Neural cell (in vitro differentiated cells): ENCODE data around the gene CATSPERD. TPM values are rescaled to one million over a fixed set of nuclear protein-coding genes. Genes with fewer than 3 reads are reported as not detected.

ENCODE experiments used
- H2AFZ ChIP-seq: fragments of 200-600, 300-800 bp; sonication (generic), shearing (Covaris generic); 2 replicates; pipeline ENCODE4 v1.6.0; 2014; ENCODE audit warnings: low read depth, mild to moderate bottlenecking, antibody characterized with exemption, low read length, moderate library complexity
- H3F3A ChIP-seq: fragments of 200-600 bp; shearing (Covaris generic); 2 replicates; pipeline ENCODE4 v1.6.1; 2016; ENCODE audit warnings: mild to moderate bottlenecking, moderate library complexity, mixed read lengths, antibody characterized with exemption, low read length; ENCODE audit not compliant: insufficient read depth, poor library complexity, severe bottlenecking
- H3K27ac ChIP-seq: fragments of 200-600, 300-800 bp; sonication (generic), shearing (Covaris generic); 2 replicates; pipeline ENCODE4 v1.5.1; 2014; ENCODE audit warnings: mild to moderate bottlenecking, low read length, moderate library complexity
- H3K27me3 ChIP-seq: fragments of 300-800, 200-600 bp; sonication (generic), shearing (Covaris generic); 2 replicates; pipeline ENCODE4 v1.6.0; 2014; ENCODE audit warnings: mild to moderate bottlenecking, low read depth, low read length, moderate library complexity; ENCODE audit not compliant: insufficient read depth
- H3K36me3 ChIP-seq: fragments of 300-800, 200-600 bp; sonication (generic), shearing (Covaris generic); 2 replicates; pipeline ENCODE4 v1.5.1; 2014; ENCODE audit warnings: mild to moderate bottlenecking, antibody characterized with exemption, low read length, moderate library complexity; ENCODE audit not compliant: insufficient read depth
- H3K4me2 ChIP-seq: fragments of 300-800, 200-600 bp; sonication (generic), shearing (Covaris generic); 2 replicates; pipeline ENCODE4 v1.6.0; 2014; ENCODE audit warnings: mild to moderate bottlenecking, low read length
- H3K4me3 ChIP-seq: fragments of 300-800, 200-600 bp; sonication (generic), shearing (Covaris generic); 2 replicates; pipeline ENCODE4 v1.5.1; 2014; ENCODE audit warnings: mild to moderate bottlenecking, low read length, moderate library complexity
- H3K79me2 ChIP-seq: fragments of 200-600 bp; shearing (Covaris generic); replicated peaks from 2 replicates; pipeline ENCODE4 v1.6.0; 2014; ENCODE audit warnings: mild to moderate bottlenecking, low read length, moderate library complexity; ENCODE audit not compliant: insufficient read depth
- H3K9ac ChIP-seq: fragments of 300-800, 200-600 bp; sonication (generic), shearing (Covaris generic); 2 replicates; pipeline ENCODE4 v1.6.1; 2016; ENCODE audit warnings: mild to moderate bottlenecking, low read length, mixed read lengths
- H3K9me2 ChIP-seq: fragments of 200-600 bp; shearing (Covaris generic); 2 replicates; pipeline ENCODE4 v1.6.1; 2016; ENCODE audit warnings: mild to moderate bottlenecking, low read length, mixed read lengths; ENCODE audit not compliant: insufficient read depth
- H3K9me3 ChIP-seq: fragments of 200-600, 300-800 bp; sonication (generic), shearing (Covaris generic); 2 replicates; pipeline ENCODE4 v1.6.1; 2016; ENCODE audit warnings: mild to moderate bottlenecking, mixed run types, low read length, moderate library complexity, mixed read lengths
- H4K20me1 ChIP-seq: fragments of 200-600 bp; shearing (Covaris generic); 2 replicates; pipeline ENCODE4 v1.6.1; 2016; ENCODE audit warnings: mild to moderate bottlenecking, mixed run types; ENCODE audit not compliant: insufficient read depth
- EP300 ChIP-seq: fragments of 450-650 bp; conservative IDR thresholded peaks from 2 replicates; pipeline ENCODE4 v1.6.1; 2014; ENCODE audit warnings: antibody characterized with exemption, mild to moderate bottlenecking, moderate library complexity; ENCODE audit not compliant: poor library complexity, severe bottlenecking
- EZH2 ChIP-seq: fragments of 200-600, 300-800 bp; shearing (Covaris generic), sonication (generic); IDR thresholded peaks from 2 replicates; pipeline ENCODE4 v1.6.1; 2014; ENCODE audit warnings: antibody characterized with exemption, low read length, borderline replicate concordance, mild to moderate bottlenecking; ENCODE audit not compliant: insufficient read depth, poor library complexity, severe bottlenecking
- MXI1 ChIP-seq: fragments of 450-650 bp; conservative IDR thresholded peaks from 2 replicates; pipeline ENCODE4 v1.6.1; 2014; ENCODE audit warnings: antibody characterized with exemption, mild to moderate bottlenecking; ENCODE audit not compliant: poor library complexity, severe bottlenecking
- POLR2AphosphoS5 ChIP-seq: IDR thresholded peaks from 2 replicates; pipeline ENCODE4 v1.6.1; 2012
- RAD21 ChIP-seq: fragments of 450-650 bp; conservative IDR thresholded peaks from 2 replicates; pipeline ENCODE4 v1.6.1; 2014; ENCODE audit warnings: antibody characterized with exemption, mild to moderate bottlenecking, moderate library complexity
- SMC3 ChIP-seq: fragments of 450-650 bp; conservative IDR thresholded peaks from 2 replicates; pipeline ENCODE4 v1.6.1; 2014; ENCODE audit warnings: antibody characterized with exemption, mild to moderate bottlenecking, moderate library complexity; ENCODE audit not compliant: poor library complexity
- TAF1 ChIP-seq: IDR thresholded peaks from 2 replicates; pipeline ENCODE4 v1.6.1; 2012; ENCODE audit warnings: low read depth
- polyA plus RNA-seq: library from polyadenylated mRNA; depleted of rRNA; stranded (reverse); fragments of >200 nt; gene quantifications from 2 replicates; pipeline ENCODE4 v1.2.3, GENCODE V29; 2014
- TF ChIP-seq, protein P1 (sequence below): IDR thresholded peaks from 2 replicates; pipeline ENCODE4 v1.6.1; 2012; ENCODE audit warnings: borderline replicate concordance
- TF ChIP-seq, protein P2 (sequence below): fragments of 450-650 bp; IDR thresholded peaks from 2 replicates; pipeline ENCODE4 v1.5.1; 2014; ENCODE audit warnings: antibody characterized with exemption, mild to moderate bottlenecking, moderate library complexity; ENCODE audit not compliant: poor library complexity, severe bottlenecking

CATSPERD gene
- polyA plus RNA-seq, 1 donor from 2014 or later: not detected

DNA sequence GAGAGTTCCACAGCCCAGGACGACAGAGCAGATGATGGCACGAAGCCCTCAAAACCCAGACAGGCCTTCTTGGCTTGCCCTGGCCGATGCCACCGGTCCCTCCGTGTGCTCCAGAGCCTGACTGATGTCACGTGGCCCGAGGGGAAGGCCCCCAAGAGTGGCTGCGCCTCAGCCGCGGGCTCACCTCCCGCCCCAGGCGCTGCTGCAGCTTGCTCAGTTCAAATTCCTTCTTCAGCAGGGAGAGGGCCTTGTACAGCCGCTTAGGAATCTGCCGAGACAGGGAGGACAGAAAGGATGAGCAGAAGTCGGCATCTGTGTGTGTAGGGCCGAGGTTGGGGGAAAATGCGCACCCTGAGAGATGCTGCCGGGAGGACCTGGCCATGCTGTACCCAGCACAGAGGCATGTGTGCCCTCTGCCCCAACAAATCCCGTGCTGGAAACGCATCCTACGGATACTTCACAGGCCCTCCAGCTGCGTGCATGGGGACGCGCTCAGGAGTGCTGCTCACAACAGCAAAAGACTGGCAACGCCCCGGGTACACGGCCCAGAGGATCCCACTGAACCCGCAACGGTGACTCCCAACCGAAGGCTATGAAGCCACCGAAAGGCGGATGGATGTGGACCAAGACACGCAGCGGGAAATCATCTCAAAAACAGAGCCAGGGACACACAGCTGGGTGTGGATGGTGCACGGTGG is 13.4 kb upstream of the CATSPERD start:
- no peaks in the 10 kb centered on the region for H3K9me2 ChIP-seq
- H3K27ac ChIP-seq: no peak overlapping the region
- no peak overlapping the region for H2AFZ ChIP-seq
- no peaks in the 10 kb centered on the region for H3K9me3 ChIP-seq
- H3K4me3 ChIP-seq: no peak overlapping the region
- no peaks in the 10 kb centered on the region for H4K20me1 ChIP-seq
- H3K4me2 ChIP-seq: no peak overlapping the region
- no peaks in the 10 kb centered on the region for H3K27me3 ChIP-seq
- H3K36me3 ChIP-seq: no peaks in the 10 kb centered on the region
- TF ChIP-seq SMC3 (no peak), POLR2AphosphoS5 (no peak), MXI1 (no peak), TAF1 (no peak), RAD21 (no peak), EZH2 (no peak), EP300 (no peak)
- TF ChIP-seq, protein P1, sequence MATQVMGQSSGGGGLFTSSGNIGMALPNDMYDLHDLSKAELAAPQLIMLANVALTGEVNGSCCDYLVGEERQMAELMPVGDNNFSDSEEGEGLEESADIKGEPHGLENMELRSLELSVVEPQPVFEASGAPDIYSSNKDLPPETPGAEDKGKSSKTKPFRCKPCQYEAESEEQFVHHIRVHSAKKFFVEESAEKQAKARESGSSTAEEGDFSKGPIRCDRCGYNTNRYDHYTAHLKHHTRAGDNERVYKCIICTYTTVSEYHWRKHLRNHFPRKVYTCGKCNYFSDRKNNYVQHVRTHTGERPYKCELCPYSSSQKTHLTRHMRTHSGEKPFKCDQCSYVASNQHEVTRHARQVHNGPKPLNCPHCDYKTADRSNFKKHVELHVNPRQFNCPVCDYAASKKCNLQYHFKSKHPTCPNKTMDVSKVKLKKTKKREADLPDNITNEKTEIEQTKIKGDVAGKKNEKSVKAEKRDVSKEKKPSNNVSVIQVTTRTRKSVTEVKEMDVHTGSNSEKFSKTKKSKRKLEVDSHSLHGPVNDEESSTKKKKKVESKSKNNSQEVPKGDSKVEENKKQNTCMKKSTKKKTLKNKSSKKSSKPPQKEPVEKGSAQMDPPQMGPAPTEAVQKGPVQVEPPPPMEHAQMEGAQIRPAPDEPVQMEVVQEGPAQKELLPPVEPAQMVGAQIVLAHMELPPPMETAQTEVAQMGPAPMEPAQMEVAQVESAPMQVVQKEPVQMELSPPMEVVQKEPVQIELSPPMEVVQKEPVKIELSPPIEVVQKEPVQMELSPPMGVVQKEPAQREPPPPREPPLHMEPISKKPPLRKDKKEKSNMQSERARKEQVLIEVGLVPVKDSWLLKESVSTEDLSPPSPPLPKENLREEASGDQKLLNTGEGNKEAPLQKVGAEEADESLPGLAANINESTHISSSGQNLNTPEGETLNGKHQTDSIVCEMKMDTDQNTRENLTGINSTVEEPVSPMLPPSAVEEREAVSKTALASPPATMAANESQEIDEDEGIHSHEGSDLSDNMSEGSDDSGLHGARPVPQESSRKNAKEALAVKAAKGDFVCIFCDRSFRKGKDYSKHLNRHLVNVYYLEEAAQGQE: no peak
- TF ChIP-seq, protein P2, sequence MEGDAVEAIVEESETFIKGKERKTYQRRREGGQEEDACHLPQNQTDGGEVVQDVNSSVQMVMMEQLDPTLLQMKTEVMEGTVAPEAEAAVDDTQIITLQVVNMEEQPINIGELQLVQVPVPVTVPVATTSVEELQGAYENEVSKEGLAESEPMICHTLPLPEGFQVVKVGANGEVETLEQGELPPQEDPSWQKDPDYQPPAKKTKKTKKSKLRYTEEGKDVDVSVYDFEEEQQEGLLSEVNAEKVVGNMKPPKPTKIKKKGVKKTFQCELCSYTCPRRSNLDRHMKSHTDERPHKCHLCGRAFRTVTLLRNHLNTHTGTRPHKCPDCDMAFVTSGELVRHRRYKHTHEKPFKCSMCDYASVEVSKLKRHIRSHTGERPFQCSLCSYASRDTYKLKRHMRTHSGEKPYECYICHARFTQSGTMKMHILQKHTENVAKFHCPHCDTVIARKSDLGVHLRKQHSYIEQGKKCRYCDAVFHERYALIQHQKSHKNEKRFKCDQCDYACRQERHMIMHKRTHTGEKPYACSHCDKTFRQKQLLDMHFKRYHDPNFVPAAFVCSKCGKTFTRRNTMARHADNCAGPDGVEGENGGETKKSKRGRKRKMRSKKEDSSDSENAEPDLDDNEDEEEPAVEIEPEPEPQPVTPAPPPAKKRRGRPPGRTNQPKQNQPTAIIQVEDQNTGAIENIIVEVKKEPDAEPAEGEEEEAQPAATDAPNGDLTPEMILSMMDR: no peak
- no peaks in the 10 kb centered on the region for H3K79me2 ChIP-seq
- no peaks in the 10 kb centered on the region for H3F3A ChIP-seq
- no peak overlapping the region for H3K9ac ChIP-seq

DNA sequence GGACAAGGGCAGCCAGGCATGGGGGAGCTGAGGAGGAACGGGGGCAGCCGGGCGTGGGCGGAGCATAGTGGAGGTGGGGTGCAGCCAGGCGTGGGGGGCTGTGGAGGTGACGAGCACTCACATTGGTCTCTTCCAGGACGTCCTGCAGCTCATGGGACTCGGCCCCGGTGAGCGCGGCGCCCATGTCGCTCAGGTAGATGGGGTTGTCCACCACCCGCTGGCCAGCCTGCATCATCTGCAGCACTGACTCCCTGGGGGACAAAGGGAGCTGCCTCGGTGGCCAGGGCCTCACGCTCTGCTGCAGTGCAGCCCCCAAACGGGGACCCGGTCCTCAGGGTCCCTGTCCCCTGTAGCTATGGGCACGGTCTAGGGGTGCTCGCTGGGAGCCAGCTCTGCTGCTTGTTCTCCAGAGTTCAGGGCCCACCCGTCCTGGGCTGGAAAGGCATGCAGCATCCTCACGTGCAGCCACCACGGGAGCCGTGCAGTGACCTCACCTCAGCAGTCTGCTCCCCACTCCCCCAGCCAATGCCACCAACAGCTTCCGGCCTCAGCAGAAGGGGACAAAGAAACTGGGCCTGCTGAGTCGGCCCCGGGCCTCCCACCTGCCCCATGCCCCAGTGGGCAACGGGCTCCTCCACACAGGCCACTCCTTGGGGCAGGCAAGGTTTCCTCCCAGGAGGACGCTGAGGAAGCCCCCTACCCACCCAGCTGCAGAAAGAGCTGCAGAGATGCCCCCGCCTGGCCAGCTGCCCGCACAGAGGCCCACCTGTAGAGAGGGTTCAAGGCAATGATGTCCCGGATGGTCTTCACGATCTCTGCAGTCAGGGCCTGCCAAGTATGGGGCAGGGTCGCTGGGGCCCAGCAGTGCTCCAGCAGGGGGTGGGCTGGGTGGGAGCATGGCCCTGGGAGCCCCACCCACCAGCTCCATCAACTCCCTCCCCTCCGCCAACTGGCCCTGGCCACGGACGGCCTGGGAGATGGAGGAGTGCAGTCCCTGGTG is 12.6 kb upstream of the CATSPERD start:
- no peak overlapping the region for H3K9ac ChIP-seq
- no peak overlapping the region for H3K4me3 ChIP-seq
- H4K20me1 ChIP-seq: no peaks in the 10 kb centered on the region
- TF ChIP-seq, protein P1: no peak
- TF ChIP-seq MXI1 (no peak), RAD21 (no peak), TAF1 (no peak), EP300 (no peak), EZH2 (no peak), POLR2AphosphoS5 (no peak), SMC3 (no peak)
- TF ChIP-seq, protein P2: no peak
- H3K27ac ChIP-seq: no peak overlapping the region
- no peaks in the 10 kb centered on the region for H3F3A ChIP-seq
- H3K9me2 ChIP-seq: no peaks in the 10 kb centered on the region
- no peaks in the 10 kb centered on the region for H3K79me2 ChIP-seq
- no peaks in the 10 kb centered on the region for H3K9me3 ChIP-seq
- H3K27me3 ChIP-seq: no peaks in the 10 kb centered on the region
- no peak overlapping the region for H3K4me2 ChIP-seq
- no peak overlapping the region for H2AFZ ChIP-seq
- no peaks in the 10 kb centered on the region for H3K36me3 ChIP-seq
